Measurements from ENCODE around the gene SLC9C2.
"Not testable (repeated sequence)": the region's sequence is repeated elsewhere in the genome, so short reads cannot be mapped to it uniquely, and the experiment has no call there.

The SLC9C2 gene

GRCh38 chr1:173603056-173603591 is at the start of gene SLC9C2:
Gene SLC9C2 (minus strand): TSS chr1:173603072. CDS start chr1:173601776, 1,296 bp downstream.
- DNase-seq, result no peak

GRCh38 chr1:173648880-173649605 is 46.2 kb upstream of the SLC9C2 start:
- no peak for DNase-seq

GRCh38 chr1:173646656-173647055 is 43.8 kb upstream of the SLC9C2 start:
- no peak for DNase-seq

- DNase-seq, result not testable (repeated sequence)
These were observed 39.7 kb upstream of the SLC9C2 start for GRCh38 chr1:173642450-173643139.

- DNase-seq, result no peak
These were observed 36.2 kb upstream of the SLC9C2 start for GRCh38 chr1:173639102-173639501.

- no peak for DNase-seq
These were observed 35.5 kb upstream of the SLC9C2 start for GRCh38 chr1:173638043-173639021.

GRCh38 chr1:173637236-173638042 is 34.6 kb upstream of the SLC9C2 start:
- not testable (repeated sequence) for DNase-seq

- no peak for DNase-seq
These were observed 32.2 kb upstream of the SLC9C2 start, which contains the start of gene TEX50 for GRCh38 chr1:173635116-173635515. Gene TEX50 (plus strand): TSS chr1:173635338. CDS start chr1:173635522, 184 bp downstream.

- no peak for DNase-seq
These were observed 26.0 kb upstream of the SLC9C2 start for GRCh38 chr1:173628888-173629287.

GRCh38 chr1:173627269-173627668 is 24.4 kb upstream of the SLC9C2 start:
- DNase-seq, result no peak

- DNase-seq, result no peak
These were observed 14.0 kb upstream of the SLC9C2 start for GRCh38 chr1:173616859-173617258.

GRCh38 chr1:173613086-173613485 is 10.2 kb upstream of the SLC9C2 start:
- DNase-seq, result not testable (repeated sequence)

- DNase-seq, result no peak
These were observed 5.8 kb upstream of the SLC9C2 start for GRCh38 chr1:173608503-173609216.

GRCh38 chr1:173601588-173601987 is 1.3 kb downstream of the SLC9C2 start:
- no peak for DNase-seq

- DNase-seq, result no peak
These were observed 6.6 kb downstream of the SLC9C2 start for GRCh38 chr1:173596097-173596825.

GRCh38 chr1:173591138-173591537 is 11.7 kb downstream of the SLC9C2 start:
- not testable (repeated sequence) for DNase-seq

GRCh38 chr1:173590557-173590956 is 12.3 kb downstream of the SLC9C2 start:
- no peak for DNase-seq

GRCh38 chr1:173581383-173582079 is 21.3 kb downstream of the SLC9C2 start:
- no peak for DNase-seq

- DNase-seq, result no peak
These were observed 22.2 kb downstream of the SLC9C2 start for GRCh38 chr1:173580658-173581057.

- no peak for DNase-seq
These were observed 22.8 kb downstream of the SLC9C2 start for GRCh38 chr1:173580071-173580470.

All from CD4-positive, alpha-beta T cell treated with Interleukin-6 for 4 hours (primary cell).